Measurements from ENCODE around the gene WBP1.
"Not testable (repeated sequence)": the region's sequence is repeated elsewhere in the genome, so short reads cannot be mapped to it uniquely, and the experiment has no call there.

Gene WBP1

DNA sequence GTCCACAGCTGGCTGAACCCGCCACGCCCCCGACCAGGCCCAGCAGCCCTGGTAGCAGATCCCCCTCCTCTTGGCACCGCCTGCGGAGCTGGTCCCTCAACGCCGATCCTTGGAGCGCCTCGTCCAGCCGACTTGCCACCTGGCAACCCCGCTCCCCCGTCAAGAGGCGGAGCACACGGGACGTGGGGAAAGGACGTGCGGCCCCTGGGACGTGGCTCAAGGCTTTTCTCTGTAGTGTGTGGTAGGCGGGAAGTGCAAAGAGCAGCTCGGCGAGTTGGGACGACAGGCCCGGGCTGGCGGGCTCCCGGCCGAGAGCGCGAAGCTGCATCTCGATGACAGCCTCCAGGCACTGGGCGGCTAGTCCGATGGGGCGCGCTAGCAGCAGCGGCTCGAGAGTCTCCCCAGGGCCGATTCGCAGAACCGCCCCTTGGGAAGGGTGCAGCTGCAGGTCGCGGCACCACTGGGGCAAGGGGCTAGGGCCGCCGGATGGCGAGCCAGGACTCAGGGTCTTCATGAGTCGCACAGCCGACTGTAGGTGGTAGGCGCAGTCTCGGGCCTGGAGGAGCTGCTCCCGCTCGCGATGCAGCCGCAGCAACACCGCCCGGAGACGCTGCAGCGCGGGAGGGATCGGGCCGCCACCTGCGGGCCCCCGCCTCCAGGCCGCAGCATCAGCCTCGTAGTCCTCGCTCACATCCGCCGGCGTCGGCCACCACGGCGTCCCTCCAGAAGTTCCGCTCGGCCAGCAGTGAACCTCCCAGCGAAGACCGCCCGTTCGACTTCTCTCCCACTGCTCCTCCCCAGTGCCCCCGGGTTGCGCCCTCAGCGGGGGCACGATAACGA, 23.9 kb downstream of the WBP1 start:
- DNase-seq = peak in 11 of 51 donors; percentile 26 to 83 (median 63)

DNA sequence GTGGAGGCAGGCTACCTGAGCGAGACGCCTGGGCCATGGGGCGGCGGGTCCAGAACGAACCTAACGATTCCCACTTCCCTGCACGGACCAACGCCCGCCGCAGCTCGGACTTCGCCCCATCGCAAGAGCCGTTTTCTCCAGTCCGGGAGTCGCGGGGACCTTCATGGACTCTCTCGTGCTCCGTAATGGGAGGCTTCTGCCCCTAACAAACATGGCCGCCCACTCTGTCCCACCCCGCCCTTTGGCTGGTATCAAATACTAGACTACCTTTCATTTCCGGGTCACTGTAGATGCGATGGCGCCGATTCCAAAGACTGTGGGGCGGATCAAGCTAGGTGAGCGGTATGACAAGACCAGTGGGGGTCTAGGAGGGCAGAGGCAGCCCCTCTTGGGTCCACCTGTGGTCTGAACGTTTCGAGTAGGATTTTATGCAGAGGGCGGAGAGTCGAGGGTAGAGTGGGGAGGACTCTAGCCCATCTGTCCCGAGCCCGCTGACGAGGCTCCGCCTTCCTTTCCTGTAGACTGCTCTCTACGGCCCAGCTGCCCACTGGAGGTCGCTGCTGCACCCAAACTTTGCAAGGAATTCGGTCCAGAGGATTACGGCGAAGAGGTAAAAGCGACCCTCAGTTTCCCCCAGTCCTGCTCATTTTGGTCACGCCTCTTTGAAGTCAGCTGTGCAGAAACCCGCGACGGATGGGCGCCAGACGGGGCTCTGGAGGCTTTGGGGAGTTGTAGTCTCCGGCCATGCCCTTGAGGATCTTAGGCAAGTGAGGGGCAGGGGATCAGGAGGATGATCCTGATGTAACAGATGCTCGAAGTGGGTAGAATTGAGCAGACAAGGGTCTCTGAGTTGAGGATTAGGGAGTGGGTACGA, 24.8 kb downstream of the WBP1 start, which contains the start of the genes CCDC142 and TTC31:
Gene CCDC142, minus strand, starts transcription at position 198 of the 874 bp plus-strand sequence. Its CDS starts 161 bp downstream, at position 37.
Gene TTC31, plus strand, starts transcription at position 281 of the 874 bp plus-strand sequence. Its CDS starts 15 bp downstream, at position 296.
- DNase-seq = peak; percentile 77 to 99 (median 93)

DNA sequence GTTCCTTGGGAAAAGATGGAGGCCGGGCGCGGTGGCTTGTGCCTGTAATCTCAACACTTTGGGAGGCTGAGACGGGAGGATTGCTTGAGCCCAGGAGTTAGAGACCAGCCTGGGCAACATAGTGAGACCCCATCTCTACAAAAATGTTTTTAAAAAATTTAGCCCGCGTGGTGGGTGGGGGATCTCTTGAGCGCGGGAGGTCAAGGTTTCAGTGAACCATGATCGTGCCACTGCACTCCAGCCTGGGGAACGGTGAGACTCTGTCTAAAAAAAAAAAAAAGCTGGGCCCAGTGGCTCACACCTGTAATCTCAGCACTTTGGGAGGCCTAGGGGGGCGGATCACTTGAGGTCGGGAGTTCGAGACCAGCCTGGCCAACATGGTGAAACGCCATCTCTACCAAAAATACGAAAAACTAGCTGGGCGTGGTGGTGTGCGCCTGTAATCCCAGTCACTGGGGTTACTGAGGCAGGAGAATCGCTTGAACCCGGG, 25.5 kb downstream of the WBP1 start:
- not testable (repeated sequence) for DNase-seq

DNA sequence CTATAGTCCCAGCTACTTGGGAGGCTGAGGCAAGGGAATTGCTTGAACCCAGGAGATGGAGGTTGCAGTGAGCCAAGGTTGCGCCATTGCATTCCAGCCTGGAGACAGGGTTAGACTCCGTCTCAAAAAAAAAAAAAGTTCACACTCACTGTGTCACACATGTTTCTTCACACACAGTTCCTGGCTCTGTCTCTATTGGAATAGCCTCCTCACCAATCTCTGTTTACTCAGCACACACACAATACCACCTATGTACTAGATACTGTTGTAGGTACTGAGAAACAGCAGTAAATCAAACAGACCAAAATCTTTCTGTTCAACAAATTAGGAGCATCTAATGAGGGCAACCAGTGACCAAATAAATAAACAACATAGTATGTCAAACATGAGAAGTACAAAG, 27.9 kb downstream of the WBP1 start:
- no peak for DNase-seq

DNA sequence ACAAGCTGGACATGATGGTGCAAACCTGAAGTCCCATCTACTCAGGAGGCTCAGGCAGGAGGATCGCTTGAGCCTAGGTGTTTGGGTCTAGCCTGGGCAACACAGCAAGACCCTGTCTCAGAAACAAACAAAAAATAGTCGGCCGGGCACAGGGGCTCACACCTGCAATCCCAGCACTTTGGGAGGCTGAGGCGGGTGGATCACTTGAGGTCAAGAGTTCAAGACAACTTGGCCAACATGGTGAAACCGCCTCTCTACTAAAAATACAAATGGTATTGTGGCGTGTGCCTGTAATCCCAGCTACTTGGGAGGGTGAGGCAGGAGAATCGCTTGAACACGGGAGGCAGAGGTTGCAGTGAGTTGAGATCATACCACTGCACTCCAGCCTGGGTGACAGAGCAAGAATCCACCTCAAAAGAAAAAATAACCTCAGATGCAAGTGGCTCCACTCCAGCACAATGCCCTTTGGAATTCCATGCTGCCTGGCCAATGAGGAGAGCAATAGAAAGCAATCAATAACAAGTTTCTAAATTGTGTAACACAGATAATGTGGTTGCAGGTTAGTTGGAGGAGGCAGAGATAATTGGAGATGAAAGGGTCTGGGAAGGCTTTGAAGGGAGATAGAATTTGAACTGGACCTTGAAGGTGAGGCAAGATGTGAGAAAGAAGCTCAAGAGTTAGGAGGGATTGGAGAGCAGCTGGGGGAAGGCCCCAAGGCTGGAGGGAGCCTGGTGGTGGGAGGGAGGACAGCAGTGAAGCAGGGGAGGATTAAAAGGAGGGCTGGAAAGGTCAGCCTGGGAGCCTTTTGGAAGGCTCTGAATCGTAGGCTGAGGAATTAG, 30.6 kb downstream of the WBP1 start:
- DNase-seq = no peak

DNA sequence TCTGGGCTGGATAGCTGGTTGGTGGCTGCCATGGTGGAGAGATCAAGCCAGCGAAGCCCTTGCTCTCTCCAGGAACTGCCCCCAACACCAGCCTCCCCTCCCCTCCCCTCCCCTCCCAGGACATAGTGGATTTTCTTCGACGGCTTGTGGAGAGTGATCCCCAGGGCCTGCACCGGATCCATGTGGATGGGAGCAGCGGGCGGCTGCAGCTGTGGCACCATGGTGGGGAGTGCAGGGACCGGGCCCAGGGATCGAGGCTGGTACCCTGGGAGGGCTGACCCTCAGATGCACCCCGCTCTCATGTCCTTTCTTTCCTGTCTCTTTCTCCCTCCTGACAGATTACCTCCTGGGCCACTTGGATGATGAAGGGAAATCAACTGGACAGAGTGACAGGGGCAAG, 31.7 kb downstream of the WBP1 start:
- no peak for DNase-seq

DNA sequence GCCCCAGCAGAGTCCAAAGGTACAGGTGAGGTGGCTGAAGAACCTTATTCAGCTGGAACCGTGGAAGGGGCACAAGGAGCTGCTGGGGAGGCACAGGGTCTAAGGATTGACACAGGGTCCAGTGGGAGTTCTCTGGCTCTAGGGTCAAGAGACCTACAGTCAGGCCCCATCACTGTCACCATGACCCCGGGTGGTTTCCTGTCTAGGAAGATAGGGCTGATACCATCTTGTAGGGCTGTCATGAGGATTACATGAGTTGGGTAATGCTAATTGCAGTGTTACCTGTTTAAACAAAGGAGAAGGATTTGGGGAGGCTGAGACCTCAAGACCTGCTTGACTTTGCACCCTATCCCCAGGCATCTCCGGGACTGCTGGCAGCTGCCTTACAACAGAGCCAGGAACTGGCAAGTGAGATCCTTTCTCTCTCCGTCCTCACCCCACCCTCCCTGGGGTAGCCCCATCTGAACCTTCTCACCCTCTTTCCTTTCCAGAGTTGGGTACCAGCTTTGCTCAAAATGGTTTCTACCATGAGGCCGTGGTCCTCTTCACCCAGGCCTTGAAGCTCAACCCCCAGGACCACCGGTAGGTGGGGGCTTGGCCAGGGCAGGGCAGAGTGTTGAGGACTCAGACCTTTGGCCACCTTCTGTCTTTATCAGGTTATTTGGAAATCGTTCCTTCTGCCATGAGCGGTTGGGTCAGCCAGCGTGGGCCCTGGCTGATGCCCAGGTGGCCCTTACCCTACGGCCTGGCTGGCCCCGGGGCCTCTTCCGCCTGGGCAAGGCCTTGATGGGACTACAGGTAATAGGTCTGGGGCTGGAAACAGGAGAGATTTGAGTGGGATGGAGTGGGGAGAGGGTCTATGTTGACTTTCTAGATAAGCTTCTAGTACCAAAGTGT, 33.7 kb downstream of the WBP1 start:
- DNase-seq = no peak

DNA sequence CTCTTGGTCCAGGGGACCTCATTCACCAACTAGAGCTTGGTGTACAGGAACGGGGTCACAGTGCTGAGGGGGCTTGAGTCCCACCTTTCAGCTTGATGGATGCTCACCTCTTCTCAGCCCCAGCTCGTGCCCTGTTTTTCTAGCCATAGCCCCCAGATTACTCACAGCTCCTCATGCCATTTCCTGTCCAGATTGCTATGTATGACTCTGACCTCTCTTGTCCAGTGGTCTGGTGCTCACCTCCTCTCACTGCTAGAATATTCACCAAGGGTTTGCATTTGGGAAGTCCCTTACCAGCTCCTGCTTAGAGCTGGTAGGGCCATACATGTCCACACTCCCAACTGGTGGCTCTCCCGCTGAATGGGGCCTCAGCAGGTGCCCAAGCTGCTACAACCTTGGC, 35.3 kb downstream of the WBP1 start:
- no peak for DNase-seq

DNA sequence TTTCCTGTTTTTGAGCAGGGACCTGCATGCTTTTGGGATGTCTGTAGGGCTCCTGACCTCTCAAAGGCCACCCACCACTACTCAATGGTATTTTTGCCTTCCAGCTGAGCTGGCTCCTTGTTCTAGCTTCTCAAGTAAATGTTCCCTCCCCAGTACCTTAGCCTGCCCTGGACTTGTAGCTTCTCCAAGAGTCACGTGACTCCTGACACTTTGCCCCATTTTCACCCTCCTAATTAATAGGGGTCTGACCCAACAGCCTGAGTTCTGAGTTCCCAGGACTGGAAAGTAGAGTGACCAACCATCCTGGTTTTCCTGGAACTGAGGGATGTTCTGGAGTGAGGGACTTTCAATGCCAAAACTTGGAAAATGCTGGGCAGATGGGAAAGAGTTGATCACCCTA, 37.2 kb downstream of the WBP1 start:
- no peak for DNase-seq

DNA sequence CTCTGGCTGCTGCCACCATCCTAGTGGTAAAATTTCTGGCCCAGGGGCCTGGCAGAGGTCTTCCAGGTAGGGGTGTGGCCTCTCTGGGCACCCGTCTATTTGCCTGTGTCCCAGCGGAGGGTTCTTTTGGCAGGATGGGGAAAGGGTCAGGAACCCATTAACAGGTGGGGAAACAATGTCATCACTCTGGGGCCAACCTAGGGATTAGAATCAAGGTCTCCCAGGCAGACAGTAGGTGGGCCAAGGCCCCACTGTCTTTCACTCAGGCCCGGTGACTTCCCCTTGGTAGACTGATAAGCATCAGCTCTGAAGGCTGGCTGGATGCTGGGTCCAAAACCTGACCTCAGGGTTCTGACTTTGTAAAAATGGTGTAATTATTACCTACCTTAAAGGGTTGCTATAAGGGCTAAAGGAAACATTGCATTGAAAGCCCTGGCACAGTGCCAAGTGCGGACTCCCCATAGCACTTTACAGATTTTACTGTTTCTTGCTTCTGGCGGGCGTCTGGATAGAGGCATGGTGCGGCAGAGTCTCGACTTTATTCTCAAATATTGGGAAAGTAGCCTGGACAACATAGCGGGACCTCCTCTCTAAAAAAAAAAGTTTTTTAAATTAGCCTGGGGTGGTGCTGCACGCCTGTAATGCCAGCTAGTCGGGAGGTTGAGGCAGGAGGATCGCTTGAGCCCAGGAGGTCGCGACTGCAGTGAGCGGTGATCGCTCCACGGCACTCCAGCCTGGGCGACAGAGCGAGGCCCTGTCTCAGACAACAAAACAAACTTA, 38.9 kb downstream of the WBP1 start:
- no peak for DNase-seq

DNA sequence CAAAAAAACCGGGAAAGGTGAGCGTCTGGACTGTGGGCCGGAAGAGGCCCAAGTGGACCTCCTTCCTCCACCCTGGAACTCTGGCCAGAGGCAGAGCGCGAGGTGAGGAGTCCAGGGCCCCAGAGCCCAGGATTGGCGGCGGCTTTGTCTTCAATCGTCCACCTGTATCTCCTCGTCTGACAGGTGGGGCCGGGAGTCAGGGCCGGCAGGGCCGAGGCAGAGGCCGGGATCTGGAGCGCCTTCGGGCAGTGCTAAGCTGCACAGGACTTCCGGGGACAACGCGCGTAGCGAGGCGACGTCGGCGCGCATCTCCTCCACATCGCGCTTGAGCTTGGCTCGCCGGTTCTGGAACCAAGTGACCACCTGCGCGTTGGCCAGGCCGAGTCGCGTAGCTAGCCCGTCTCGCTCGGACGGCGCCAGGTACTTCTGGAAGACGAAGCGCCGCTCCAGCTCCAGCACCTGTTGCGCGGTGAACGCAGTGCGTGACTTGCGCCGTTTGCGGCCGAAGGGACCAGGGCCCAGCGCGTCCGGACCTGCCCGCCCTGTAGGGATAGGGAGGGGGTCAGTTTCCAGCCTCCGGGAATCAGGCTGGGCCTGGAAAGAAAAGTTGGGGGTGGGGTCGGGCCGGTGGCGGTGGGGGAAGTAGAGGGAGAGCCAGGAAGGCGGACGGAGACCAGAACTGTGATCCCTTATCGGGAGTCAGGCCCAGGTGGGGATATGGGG, 39.7 kb downstream of the WBP1 start:
- DNase-seq = no peak

DNA sequence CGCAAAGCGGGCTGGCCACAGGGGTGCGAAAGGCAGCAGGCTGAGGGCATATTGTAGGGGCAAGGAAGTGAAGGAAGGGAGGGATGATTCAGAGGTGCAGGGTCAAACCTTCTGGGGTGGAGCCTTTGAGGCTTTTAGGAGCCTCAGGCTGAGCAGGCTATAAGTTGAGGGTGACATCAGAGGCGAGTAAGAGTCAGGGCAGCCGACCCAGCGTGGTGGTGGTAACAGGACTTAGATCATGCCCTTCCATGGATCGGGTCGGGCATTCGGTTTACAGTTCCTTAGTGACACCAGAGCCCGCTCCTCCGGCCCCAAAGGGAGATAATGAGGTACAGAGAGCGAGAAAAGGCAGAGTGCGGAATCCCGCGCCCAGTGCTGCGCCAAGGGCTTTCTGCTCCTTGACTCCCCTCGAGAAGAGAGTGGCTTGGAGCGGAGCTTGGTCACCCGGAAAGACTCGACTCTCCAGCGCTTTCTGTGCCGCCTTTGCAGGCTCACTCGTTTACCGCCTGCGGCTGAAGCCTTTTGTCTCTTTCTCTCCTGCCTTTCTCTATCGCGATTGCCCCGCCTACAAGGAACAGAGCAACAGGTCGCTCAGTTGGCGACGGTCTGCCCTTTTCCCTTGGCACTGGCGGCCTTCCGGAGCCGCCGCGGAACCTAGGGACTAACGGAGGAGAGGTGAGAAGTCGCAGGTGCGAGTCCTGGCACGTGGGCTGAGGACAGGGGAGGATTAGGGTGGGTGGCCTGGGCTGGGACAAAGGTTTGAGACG, 40.4 kb downstream of the WBP1 start:
- DNase-seq = no peak

DNA sequence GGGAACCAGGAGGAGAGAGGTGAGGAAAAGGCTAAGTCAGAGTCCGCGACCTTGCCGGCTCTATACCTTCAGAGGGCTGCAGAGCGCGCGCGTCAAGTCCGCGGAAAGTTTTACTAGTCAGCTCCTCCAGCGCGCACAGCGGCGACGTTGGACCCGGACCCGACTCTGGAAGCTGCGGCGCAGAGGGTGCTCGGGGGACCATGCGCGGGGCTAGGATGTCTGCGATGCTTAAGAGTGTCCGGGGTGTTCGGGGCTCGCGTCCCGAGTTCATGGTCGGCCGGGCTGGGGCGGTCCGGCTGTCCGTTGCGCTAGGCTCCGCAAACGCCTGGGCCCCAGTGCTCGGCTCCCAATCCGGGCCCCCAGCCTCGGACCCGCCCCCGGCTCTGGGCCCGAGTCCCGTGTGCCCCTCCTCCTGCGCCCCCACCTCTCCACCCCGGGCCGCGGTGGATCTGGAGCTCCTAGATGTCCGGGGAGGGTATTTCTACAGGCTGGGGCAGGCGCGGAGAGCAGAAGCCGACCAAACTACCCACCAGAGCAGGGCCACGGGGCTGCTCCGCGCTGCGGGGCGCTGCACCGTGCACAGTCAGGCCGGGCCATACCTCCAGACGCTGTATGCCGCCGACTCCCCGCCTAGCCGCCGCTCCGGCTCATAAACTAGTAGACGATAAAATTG, 41.2 kb downstream of the WBP1 start, which contains the start of gene LBX2:
Gene LBX2, minus strand, starts transcription at position 337 of the 673 bp plus-strand sequence. Its CDS starts 66 bp downstream, at position 271.
- no peak for DNase-seq

DNA sequence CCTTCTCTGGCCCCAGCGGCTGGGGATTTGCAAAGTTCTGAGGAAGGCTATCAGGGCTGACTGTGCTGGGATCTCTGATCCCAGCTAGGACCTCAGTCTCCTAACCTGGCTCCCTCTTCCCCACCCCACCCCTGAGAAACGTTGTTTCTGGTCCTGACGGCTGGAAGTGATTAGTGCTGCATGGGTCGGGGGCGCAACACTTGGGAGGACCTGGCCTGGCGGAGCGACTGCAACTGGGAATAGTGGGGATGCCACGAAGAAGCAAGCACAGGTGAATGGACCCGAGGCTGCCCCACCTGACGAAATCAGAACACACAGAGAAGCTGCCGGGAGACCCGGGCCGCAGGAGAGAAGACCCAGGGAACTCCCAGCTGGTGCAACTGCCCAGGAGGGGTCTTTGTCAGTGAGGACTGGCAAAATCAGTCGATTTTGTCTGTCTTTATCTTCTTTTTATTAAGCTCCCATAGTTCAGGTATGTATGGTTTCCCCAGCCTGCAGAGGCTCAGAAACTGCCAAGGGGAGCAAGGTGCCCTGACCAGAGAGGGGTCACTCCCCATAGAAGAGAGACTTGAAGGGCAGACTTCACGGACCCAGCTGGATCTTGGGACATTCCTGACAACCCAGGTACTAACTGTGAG, 41.8 kb downstream of the WBP1 start:
- DNase-seq = no peak

DNA sequence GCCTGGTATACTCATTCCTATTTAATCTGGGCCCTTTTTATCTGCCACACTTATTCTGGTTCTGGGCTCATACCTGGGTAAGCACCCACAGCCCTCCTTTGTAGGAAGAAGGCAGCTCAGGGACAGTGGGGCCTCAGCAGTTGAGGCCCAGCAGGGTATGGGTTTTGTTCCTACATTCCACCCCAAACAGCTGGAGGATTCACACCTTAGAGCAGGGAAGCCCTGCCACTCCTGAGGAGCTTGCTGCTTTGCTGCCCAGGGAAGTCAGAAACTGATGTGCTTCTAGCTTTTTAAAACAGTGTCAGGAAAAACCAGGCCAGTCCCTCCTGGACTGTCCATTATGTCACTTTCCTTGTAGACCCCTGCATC, 42.3 kb downstream of the WBP1 start:
- no peak for DNase-seq

DNA sequence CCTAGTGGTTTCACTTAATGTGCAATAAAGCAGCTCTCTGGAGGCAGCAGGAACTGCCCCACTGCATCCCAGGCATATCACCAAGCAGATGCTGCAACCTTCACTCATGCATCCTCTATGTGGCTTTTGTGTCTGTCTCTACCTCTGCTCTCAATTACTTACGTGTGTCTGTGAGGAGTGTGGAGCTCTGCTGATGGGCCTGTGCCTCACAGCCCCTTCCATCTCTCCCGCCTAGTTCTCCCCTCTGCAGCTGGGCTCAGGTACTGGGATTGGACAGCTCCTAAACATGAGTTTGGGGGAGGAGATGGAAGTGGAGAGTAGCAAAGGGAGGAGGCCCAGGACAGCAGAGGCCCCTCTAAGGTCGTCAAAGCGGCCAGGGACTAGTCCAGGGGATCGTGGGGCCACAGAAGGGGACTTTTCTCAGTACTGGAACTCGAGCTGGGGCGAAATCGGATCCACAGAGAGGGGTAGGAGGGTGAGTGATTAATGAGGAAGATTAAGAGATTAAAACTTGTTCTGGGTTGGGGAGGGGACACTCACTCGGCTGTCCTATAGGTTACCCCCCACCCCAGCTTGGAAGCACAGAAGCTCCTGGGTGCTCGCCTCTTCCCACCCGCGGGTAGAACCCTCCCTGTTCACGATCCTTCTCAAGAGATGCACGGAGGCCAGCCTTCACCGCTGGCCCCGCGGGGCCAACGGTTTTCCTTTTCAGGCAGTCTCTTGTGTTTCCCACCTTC, 43.3 kb downstream of the WBP1 start:
- no peak for DNase-seq

Measured in hypothalamus (tissue), 51 donors.